HUES64 (cell line): ENCODE measurements around the gene NTM.

ENCODE experiments used
- H3K27ac ChIP-seq: 2 replicates; pipeline ENCODE4 v1.7.0; 2013; ENCODE audit warnings: low read depth, low read length, inconsistent platforms
- H3K27me3 ChIP-seq: 2 replicates; pipeline ENCODE4 v1.6.1; 2013; ENCODE audit warnings: mild to moderate bottlenecking, low read length; ENCODE audit not compliant: insufficient read depth
- H3K36me3 ChIP-seq: 2 replicates; pipeline ENCODE4 v1.6.1; 2013; ENCODE audit warnings: mild to moderate bottlenecking, low read length; ENCODE audit not compliant: insufficient read depth
- H3K4me1 ChIP-seq: 2 replicates; pipeline ENCODE4 v1.6.1; 2013; ENCODE audit warnings: mild to moderate bottlenecking, low read length, moderate library complexity; ENCODE audit not compliant: insufficient read depth
- H3K4me3 ChIP-seq: 2 replicates; pipeline ENCODE4 v1.5.1; 2013; ENCODE audit warnings: mild to moderate bottlenecking, low read length, moderate library complexity
- H3K9ac ChIP-seq: 2 replicates; pipeline ENCODE4 v1.6.1; 2013; ENCODE audit warnings: mild to moderate bottlenecking, low read depth, low read length
- H3K9me3 ChIP-seq: 2 replicates; pipeline ENCODE4 v1.6.1; 2013; ENCODE audit warnings: low read depth, low read length; ENCODE audit not compliant: insufficient read depth
- WGBS: fragments of 150-250, 120-280 bp; methylation state at CpG from one replicate; pipeline ENCODE4 v1.1.7; 2013; ENCODE audit warnings: missing lambda C conversion rate; 5-methylcytosine and 5-hydroxymethylcytosine counted together

Gene NTM

GRCh38 chr11:132161403-132162078 lies 791.1 kb downstream of the NTM start:
- Histone ChIP-seq H3K4me3 (no peak overlapping the region), H3K27me3 (no peaks in the 10 kb centered on the region), H3K36me3 (no peaks in the 10 kb centered on the region), H3K27ac (no peak overlapping the region), H3K9ac (no peak overlapping the region), H3K9me3 (no peaks in the 10 kb centered on the region), H3K4me1 (no peaks in the 10 kb centered on the region)
- 95% methylated on average over 26 of the region's 26 CpGs for WGBS

DNA sequence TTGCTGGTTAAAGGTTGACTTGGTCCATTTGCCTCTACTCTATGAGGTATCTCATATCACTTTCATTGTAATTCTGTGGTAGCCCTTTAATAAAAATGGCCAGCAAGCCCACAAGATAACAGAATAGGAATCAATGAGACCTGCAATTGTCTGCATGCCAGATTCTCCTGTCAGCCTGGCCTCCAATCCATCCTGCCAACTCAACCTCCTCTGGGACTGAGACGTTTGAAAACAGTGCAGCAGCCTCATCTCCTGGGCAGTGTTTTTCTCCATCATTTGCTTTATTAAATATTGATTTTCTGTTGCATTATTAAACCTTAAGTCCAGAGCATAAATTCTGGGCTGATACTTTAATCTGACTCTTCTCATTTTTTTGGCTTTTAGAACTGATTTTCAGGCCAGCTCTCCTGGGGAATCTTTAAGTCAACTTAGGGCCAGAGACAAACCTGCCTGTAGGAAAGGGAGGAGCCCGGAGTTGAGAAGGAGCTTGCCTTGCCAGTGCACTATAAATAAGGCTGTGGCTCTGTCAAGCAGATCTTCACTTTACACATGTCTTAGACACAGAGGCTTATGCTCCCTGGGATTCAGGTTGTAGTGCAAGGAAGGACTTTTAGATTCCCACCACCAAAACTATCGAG lies 798.0 kb downstream of the NTM start:
- Histone ChIP-seq H3K9me3 (no peaks in the 10 kb centered on the region), H3K4me3 (no peak overlapping the region), H3K27ac (no peak overlapping the region), H3K4me1 (no peaks in the 10 kb centered on the region), H3K27me3 (no peaks in the 10 kb centered on the region), H3K9ac (no peak overlapping the region), H3K36me3 (no peaks in the 10 kb centered on the region)
- 74% methylated on average over 3 of the region's 3 CpGs for WGBS

DNA sequence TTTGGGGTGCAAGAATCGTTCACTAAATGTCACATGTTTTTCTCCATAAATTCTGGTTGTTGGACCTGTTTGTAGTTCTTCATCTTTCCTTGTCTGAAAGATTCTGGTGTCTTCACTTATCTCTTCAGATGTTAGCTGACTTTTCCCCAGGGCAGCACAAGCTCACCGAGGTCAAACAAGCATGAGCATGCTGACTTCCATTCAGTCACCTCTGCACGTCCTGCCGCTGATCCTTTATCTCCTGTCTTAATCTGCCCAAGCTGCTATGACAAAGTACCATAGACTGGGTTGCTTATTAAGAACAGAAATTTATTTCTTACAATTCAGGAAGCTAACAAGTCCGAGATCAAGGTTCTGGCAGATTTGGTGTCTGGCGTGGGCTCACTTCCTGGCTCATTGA lies 800.6 kb downstream of the NTM start:
- no peaks in the 10 kb centered on the region for H3K36me3 ChIP-seq
- no peak overlapping the region for H3K9ac ChIP-seq
- H3K4me3 ChIP-seq, result no peak overlapping the region
- no peaks in the 10 kb centered on the region for H3K4me1 ChIP-seq
- WGBS, result 93% methylated on average over 6 of the region's 6 CpGs
- no peak overlapping the region for H3K27ac ChIP-seq
- no peaks in the 10 kb centered on the region for H3K27me3 ChIP-seq
- H3K9me3 ChIP-seq, result no peaks in the 10 kb centered on the region

DNA sequence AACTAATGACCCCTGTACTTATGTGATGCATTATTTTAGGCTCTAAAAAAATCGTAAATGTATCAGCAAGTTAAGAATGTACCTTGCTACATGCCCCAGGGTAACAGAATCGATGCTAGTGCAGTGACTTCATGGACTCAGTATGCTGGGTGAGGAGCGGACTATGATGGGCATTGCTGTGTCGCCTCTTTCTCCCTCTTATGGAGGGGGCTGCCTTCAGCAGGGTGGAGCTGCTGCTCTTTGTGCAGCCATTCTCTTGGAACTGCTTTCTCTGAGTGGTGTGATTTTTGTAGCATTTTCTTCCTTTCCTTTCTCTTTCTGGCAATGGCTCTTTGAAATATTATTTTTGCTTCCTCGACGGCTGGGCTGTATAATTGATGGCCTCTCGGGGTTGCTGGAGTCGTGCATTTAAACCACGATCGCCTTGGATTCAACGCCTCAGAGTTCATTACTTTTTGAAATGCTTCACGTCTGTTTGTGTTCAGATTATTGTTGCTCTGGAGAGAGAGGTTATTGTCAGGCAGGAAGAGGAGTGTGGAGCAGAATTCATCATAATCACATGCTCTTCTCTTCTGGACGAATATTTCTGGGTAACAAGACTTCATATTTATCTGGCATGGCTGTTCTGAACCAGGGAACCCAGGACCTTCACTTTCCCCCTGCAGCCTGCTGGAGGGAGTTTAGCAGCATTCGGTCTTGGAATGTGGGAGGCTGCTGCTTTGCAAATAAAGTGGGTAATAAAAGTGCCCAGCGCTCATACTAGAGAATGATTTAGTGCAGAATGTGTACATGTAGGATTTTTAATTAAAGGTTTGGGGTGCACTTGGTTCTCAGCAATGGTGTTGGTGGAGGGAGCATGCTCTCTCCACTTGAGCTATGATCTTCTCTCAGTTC lies 804.2 kb downstream of the NTM start:
- Histone ChIP-seq H3K27ac (no peak overlapping the region), H3K9ac (no peak overlapping the region), H3K9me3 (no peaks in the 10 kb centered on the region), H3K4me1 (no peaks in the 10 kb centered on the region), H3K4me3 (no peak overlapping the region), H3K27me3 (no peaks in the 10 kb centered on the region), H3K36me3 (no peaks in the 10 kb centered on the region)
- WGBS, result 90% methylated on average over 15 of the region's 15 CpGs

- Histone ChIP-seq H3K9me3 (no peaks in the 10 kb centered on the region), H3K9ac (no peak overlapping the region), H3K4me3 (no peak overlapping the region), H3K27me3 (no peaks in the 10 kb centered on the region), H3K27ac (no peak overlapping the region), H3K4me1 (no peaks in the 10 kb centered on the region), H3K36me3 (no peaks in the 10 kb centered on the region)
- WGBS, result 3% methylated on average over 1 of the region's 1 CpG
Observed at GRCh38 chr11:132177106-132177505, 806.7 kb downstream of the NTM start.

- no peaks in the 10 kb centered on the region for H3K36me3 ChIP-seq
- no peaks in the 10 kb centered on the region for H3K27me3 ChIP-seq
- no peak overlapping the region for H3K9ac ChIP-seq
- no peak overlapping the region for H3K27ac ChIP-seq
- WGBS, result 86% methylated on average over 4 of the region's 4 CpGs
- H3K4me3 ChIP-seq, result no peak overlapping the region
- H3K9me3 ChIP-seq, result no peaks in the 10 kb centered on the region
- no peaks in the 10 kb centered on the region for H3K4me1 ChIP-seq
Observed at GRCh38 chr11:132184079-132184478, 813.7 kb downstream of the NTM start.

GRCh38 chr11:132185726-132186592 lies 815.5 kb downstream of the NTM start:
- 94% methylated on average over 12 of the region's 12 CpGs for WGBS
- Histone ChIP-seq H3K27me3 (no peaks in the 10 kb centered on the region), H3K4me1 (no peaks in the 10 kb centered on the region), H3K9me3 (no peaks in the 10 kb centered on the region), H3K36me3 (no peaks in the 10 kb centered on the region), H3K4me3 (no peak overlapping the region), H3K9ac (no peak overlapping the region), H3K27ac (no peak overlapping the region)

GRCh38 chr11:132186699-132187098 lies 816.3 kb downstream of the NTM start:
- Histone ChIP-seq H3K27me3 (no peaks in the 10 kb centered on the region), H3K9ac (no peak overlapping the region), H3K27ac (no peak overlapping the region), H3K4me3 (no peak overlapping the region), H3K36me3 (no peaks in the 10 kb centered on the region), H3K4me1 (no peaks in the 10 kb centered on the region), H3K9me3 (no peaks in the 10 kb centered on the region)
- WGBS, result 64% methylated on average over 6 of the region's 6 CpGs

DNA sequence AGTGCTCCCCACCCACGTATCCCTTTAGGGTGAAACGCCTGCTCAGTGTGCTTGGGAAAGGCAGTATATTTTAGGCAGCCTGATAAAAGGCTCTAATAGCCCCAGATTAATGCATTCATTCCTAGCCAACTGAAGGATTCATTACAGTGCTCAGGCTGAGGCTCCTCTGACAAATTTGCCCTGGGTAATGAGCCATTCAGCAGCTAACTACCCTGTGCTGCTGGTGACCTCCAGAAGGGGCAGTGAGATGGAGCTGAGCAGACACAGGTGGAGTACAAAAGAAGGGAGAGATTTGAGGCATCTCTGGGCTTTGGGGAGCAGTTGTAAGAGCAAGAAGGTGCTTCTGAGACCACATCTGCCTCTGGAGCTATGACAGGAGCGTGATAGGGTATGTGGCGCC lies 817.0 kb downstream of the NTM start:
- Histone ChIP-seq H3K4me1 (no peaks in the 10 kb centered on the region), H3K4me3 (no peak overlapping the region), H3K27ac (no peak overlapping the region), H3K9me3 (no peaks in the 10 kb centered on the region), H3K27me3 (no peaks in the 10 kb centered on the region), H3K36me3 (no peaks in the 10 kb centered on the region), H3K9ac (no peak overlapping the region)
- WGBS, result 98% methylated on average over 4 of the region's 4 CpGs

DNA sequence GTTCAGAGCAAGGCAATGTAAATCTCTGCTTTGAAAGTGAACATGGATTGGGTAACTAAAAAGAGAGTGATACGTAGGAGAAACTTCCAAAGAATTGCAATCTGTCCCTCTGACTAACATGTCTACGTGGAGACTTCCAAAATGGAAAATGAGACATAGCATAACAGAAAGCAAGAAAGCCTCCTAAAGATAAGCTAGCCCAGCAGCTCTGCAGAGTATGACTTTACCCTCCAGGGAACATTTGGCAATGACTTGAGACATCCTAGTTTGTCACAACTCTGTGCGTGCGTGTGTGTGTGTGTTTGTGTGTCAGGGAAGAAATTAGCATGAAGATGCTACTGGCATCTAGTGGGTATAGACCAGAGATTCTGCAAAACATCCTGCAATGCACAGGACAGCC lies 817.4 kb downstream of the NTM start:
- H3K27me3 ChIP-seq, result no peaks in the 10 kb centered on the region
- no peaks in the 10 kb centered on the region for H3K4me1 ChIP-seq
- no peak overlapping the region for H3K9ac ChIP-seq
- WGBS, result 98% methylated on average over 4 of the region's 4 CpGs
- H3K4me3 ChIP-seq, result no peak overlapping the region
- no peak overlapping the region for H3K27ac ChIP-seq
- H3K9me3 ChIP-seq, result no peaks in the 10 kb centered on the region
- H3K36me3 ChIP-seq, result no peaks in the 10 kb centered on the region
